GM23338 (cell line): ENCODE data around the gene MAP3K6. TPM values are rescaled to one million over a fixed set of nuclear protein-coding genes. Genes with fewer than 3 reads are reported as not detected.

Experiments
- ATAC-seq: fragments of 200-7000 bp; cut with Tn5 transposase; 3 replicates; pipeline ENCODE4 v1.9.1; 2020
- DNase-seq: peaks from one replicate; pipeline ENCODE4 v3.0.0-alpha.2; 2015; ENCODE audit warnings: low spot score
- H2AFZ ChIP-seq: fragments of 200-600 bp; sonication (generic); 2 replicates; pipeline ENCODE4 v1.8.0; 2016; ENCODE audit warnings: antibody characterized with exemption, mild to moderate bottlenecking, moderate library complexity
- H3F3A ChIP-seq: fragments of 200-600 bp; sonication (generic); replicated peaks from 2 replicates; pipeline ENCODE4 v1.8.0; 2017; ENCODE audit warnings: antibody characterized with exemption, mixed run types, low read depth
- H3K27ac ChIP-seq: fragments of 200-600 bp; sonication (generic); 2 replicates; pipeline ENCODE4 v1.6.1; 2016; ENCODE audit warnings: low read depth
- H3K27me3 ChIP-seq: fragments of 200-600 bp; sonication (generic); 2 replicates; pipeline ENCODE4 v1.8.0; 2016; ENCODE audit warnings: mild to moderate bottlenecking, mixed run types, moderate library complexity; ENCODE audit not compliant: insufficient read depth
- H3K36me3 ChIP-seq: fragments of 200-600 bp; sonication (generic); 2 replicates; pipeline ENCODE4 v1.8.0; 2016; ENCODE audit warnings: mild to moderate bottlenecking; ENCODE audit not compliant: insufficient read depth
- H3K4me1 ChIP-seq: fragments of 200-600 bp; sonication (generic); 2 replicates; pipeline ENCODE4 v1.8.0; 2016; ENCODE audit warnings: mild to moderate bottlenecking, moderate library complexity; ENCODE audit not compliant: insufficient read depth
- H3K4me2 ChIP-seq: fragments of 200-600 bp; sonication (generic); 2 replicates; pipeline ENCODE4 v1.7.1; 2017; ENCODE audit warnings: mixed run types
- H3K4me3 ChIP-seq: fragments of 200-600 bp; sonication (generic); 2 replicates; pipeline ENCODE4 v1.6.1; 2016; ENCODE audit warnings: mixed run types
- H3K79me2 ChIP-seq: fragments of 200-600 bp; sonication (generic); replicated peaks from 2 replicates; pipeline ENCODE4 v1.8.0; 2017; ENCODE audit warnings: mild to moderate bottlenecking; ENCODE audit not compliant: insufficient read depth
- H3K9me2 ChIP-seq: fragments of 200-600 bp; sonication (generic); 2 replicates; pipeline ENCODE4 v1.8.0; 2017; ENCODE audit not compliant: insufficient read depth
- H4K20me1 ChIP-seq: fragments of 200-600 bp; sonication (generic); replicated peaks from 2 replicates; pipeline ENCODE4 v1.8.0; 2017; ENCODE audit warnings: mild to moderate bottlenecking; ENCODE audit not compliant: insufficient read depth
- H3K27ac Mint-ChIP-seq: 2 replicates; pipeline ENCODE4 v1.8.0; 2020; ENCODE audit warnings: inconsistent platforms, mild to moderate bottlenecking, moderate library complexity, mixed read lengths
- H3K27me3 Mint-ChIP-seq: 3 replicates; pipeline ENCODE4 v1.8.0; 2022; ENCODE audit warnings: low read depth, mild to moderate bottlenecking, moderate library complexity, mixed read lengths, inconsistent platforms; ENCODE audit not compliant: insufficient read depth, poor library complexity
- H3K36me3 Mint-ChIP-seq: 3 replicates; pipeline ENCODE4 v1.8.0; 2021; ENCODE audit warnings: low read depth, mild to moderate bottlenecking, inconsistent platforms, moderate library complexity, mixed read lengths
- H3K4me1 Mint-ChIP-seq: 3 replicates; pipeline ENCODE4 v1.8.0; 2020; ENCODE audit warnings: mild to moderate bottlenecking, inconsistent platforms, mixed read lengths
- H3K4me3 Mint-ChIP-seq: 3 replicates; pipeline ENCODE4 v1.8.0; 2021; ENCODE audit warnings: moderate library complexity, mild to moderate bottlenecking, inconsistent platforms, mixed read lengths
- H3K9me3 Mint-ChIP-seq: 3 replicates; pipeline ENCODE4 v1.8.0; 2020; ENCODE audit warnings: moderate library complexity, mild to moderate bottlenecking, inconsistent platforms, mixed read lengths
- CREB1 ChIP-seq: fragments of 250-450 bp; sonication (Bioruptor Pico); IDR thresholded peaks from 2 replicates; pipeline ENCODE4 v1.5.0; 2020; ENCODE audit warnings: low read depth, mild to moderate bottlenecking, moderate library complexity
- CTCF ChIP-seq, 2 experiments: fragments of 200-600 bp in 1 of 2; sonication (generic) in 1 of 2; conservative IDR thresholded peaks; 2 replicates each; pipeline versions ENCODE4 v1.5.1 to v1.6.1; 2016 to 2017; ENCODE audit warnings: antibody characterized with exemption in 2 of 2, low read depth in 2 of 2, mild to moderate bottlenecking in 2 of 2, moderate library complexity in 1 of 2
- ETS1 ChIP-seq: IDR thresholded peaks from 2 replicates; pipeline ENCODE4 v1.6.1; 2016; ENCODE audit warnings: antibody characterized with exemption
- EZH2 ChIP-seq: fragments of 200-600 bp; sonication (generic); IDR thresholded peaks from one replicate; pipeline ENCODE4 v1.8.0; 2017; ENCODE audit warnings: antibody characterized with exemption, mild to moderate bottlenecking, low read depth; ENCODE audit not compliant: unreplicated experiment
- EZH2phosphoT487 ChIP-seq: fragments of 200-600 bp; sonication (generic); IDR thresholded peaks from one replicate; pipeline ENCODE4 v1.8.1; 2018; ENCODE audit warnings: antibody characterized with exemption; ENCODE audit not compliant: unreplicated experiment
- JUNB ChIP-seq: IDR thresholded peaks from one replicate; pipeline ENCODE4 v1.6.1; 2016; ENCODE audit warnings: antibody characterized with exemption; ENCODE audit not compliant: unreplicated experiment
- NANOG ChIP-seq: IDR thresholded peaks from 2 replicates; pipeline ENCODE4 v1.6.1; 2016; ENCODE audit warnings: antibody characterized with exemption, borderline replicate concordance
- POLR2AphosphoS5 ChIP-seq: IDR thresholded peaks from 2 replicates; pipeline ENCODE4 v1.6.1; 2016; ENCODE audit warnings: antibody characterized with exemption, low read depth
- REST ChIP-seq: IDR thresholded peaks from one replicate; pipeline ENCODE4 v1.6.1; 2018; ENCODE audit warnings: antibody characterized with exemption; ENCODE audit not compliant: unreplicated experiment
- STAT1 ChIP-seq: IDR thresholded peaks from one replicate; pipeline ENCODE4 v1.6.1; 2016; ENCODE audit warnings: antibody characterized with exemption; ENCODE audit not compliant: unreplicated experiment
- ZNF114 ChIP-seq: fragments of 250-450 bp; sonication (Bioruptor Pico); IDR thresholded peaks from 2 replicates; pipeline ENCODE4 v1.5.0; 2020; ENCODE audit warnings: mild to moderate bottlenecking, moderate library complexity
- ZNF331 ChIP-seq: fragments of 250-450 bp; sonication (Bioruptor Pico); IDR thresholded peaks from 2 replicates; pipeline ENCODE4 v1.5.0; 2020; ENCODE audit warnings: low read depth, mild to moderate bottlenecking, moderate library complexity
- ZNF462 ChIP-seq: fragments of 250-450 bp; sonication (Bioruptor Pico); IDR thresholded peaks from 2 replicates; pipeline ENCODE4 v1.5.0; 2020; ENCODE audit warnings: mild to moderate bottlenecking, moderate library complexity
- long read RNA-seq: library from polyadenylated mRNA; unstranded; transcript quantifications from one replicate; pipeline ENCODE4 v2.0.0, GENCODE V29; 2020; ENCODE audit not compliant: unreplicated experiment
- polyA plus RNA-seq: library from polyadenylated mRNA; unstranded; fragments of >200 nt; fragmentation: Nextera tagmentation; extraction: Ambion mirVana; gene quantifications from 2 replicates; pipeline ENCODE4 v1.2.1, GENCODE V29; 2016
- total RNA-seq: library from RNA; depleted of rRNA; stranded (reverse); fragments of >200 nt; shearing (Covaris generic); gene quantifications from 2 replicates; pipeline ENCODE4 v1.2.3, GENCODE V29; 2014; rRNA removed

MAP3K6 gene
- total RNA-seq: 10.6 and 14.9 TPM in 2 replicates
- polyA plus RNA-seq: 7.4 and 8.2 TPM in 2 replicates
- long read RNA-seq, partial matches to known transcripts: 4 of 4 reads
- long read RNA-seq, other reads (novel, unspliced or antisense): 0 of 4 reads

- Histone ChIP-seq H3F3A (peaks cover 17% of the 10 kb centered on the region; the same call in 1 of the 2 replicates), H2AFZ (peak within 1 kb of the TSS; percentile 100), H3K4me1 (peaks cover 16% of the 10 kb centered on the region), H4K20me1 (no peaks in the 10 kb centered on the region), H3K27me3 (peaks cover 8% of the 10 kb centered on the region), H3K4me2 (peak within 1 kb of the TSS; percentile 99), H3K36me3 (no peaks in the 10 kb centered on the region), H3K4me3 (peak within 1 kb of the TSS; percentile 89), H3K27ac (peak within 1 kb of the TSS; percentile 80; the same call in 1 of the 2 replicates), H3K9me2 (no peaks in the 10 kb centered on the region), H3K79me2 (no peaks in the 10 kb centered on the region)
- peak; percentile 92 for DNase-seq
- TF ChIP-seq ZNF462 (no peak), JUNB (no peak), EZH2phosphoT487 (no peak), ZNF331 (CRISPR knock-in tag) (no peak), STAT1 (no peak), EZH2 (no peak), POLR2AphosphoS5 (peak; percentile 66), CREB1 (CRISPR knock-in tag) (peak; percentile 24; the same call in 1 of the 2 replicates), ZNF114 (CRISPR knock-in tag) (no peak), CTCF (conservative IDR thresholded peaks at IDR 0.05; ENCODE audit: low read depth in 2 of 2) (peak in 1 of 2 experiments; percentile 62; a peak in 3 of 4 replicates), ETS1 (0 out of 2 replicates have a peak, but pooled peaks have one; percentile 16), NANOG (no peak), REST (no peak)
- peak within 1 kb of the TSS; percentile 86 for H3K4me3 Mint-ChIP-seq
- H3K27ac Mint-ChIP-seq: peak within 1 kb of the TSS; percentile 86
- peak; percentile 72 for ATAC-seq
- H3K36me3 Mint-ChIP-seq: no peaks in the 10 kb centered on the region
- H3K4me1 Mint-ChIP-seq: peaks cover 27% of the 10 kb centered on the region
- H3K9me3 Mint-ChIP-seq: no peaks in the 10 kb centered on the region
- H3K27me3 Mint-ChIP-seq: peaks cover 12% of the 10 kb centered on the region
Observed at GRCh38 chr1:27366411-27367159, at the start of gene MAP3K6. Gene MAP3K6 (minus strand): TSS chr1:27366961. CDS start chr1:27366597, 364 bp downstream.
